NCI-H1105 treated with DMSO at 0.1 percent for 48 hours (cell line): ENCODE results near the gene ARHGAP23.
A peak's percentile ranks its signal among the peaks of the same experiment; 100 is the strongest.
"Not testable (repeated sequence)": the region's sequence is repeated elsewhere in the genome, so short reads cannot be mapped to it uniquely, and the experiment has no call there.

Experiments
- DNase-seq: peaks from one replicate; lab custom pipeline; 2025; lab: John Stamatoyannopoulos, UW

Gene ARHGAP23

GRCh38 chr17:38485681-38486298 is 57.5 kb downstream of the ARHGAP23 start:
- DNase-seq: not testable (repeated sequence)

- not testable (repeated sequence) for DNase-seq
Measured at GRCh38 chr17:38489774-38490173, 61.5 kb downstream of the ARHGAP23 start.

- DNase-seq: not testable (repeated sequence)
Measured at GRCh38 chr17:38491346-38492066, 63.2 kb downstream of the ARHGAP23 start.

GRCh38 chr17:38492067-38493040 is 64.1 kb downstream of the ARHGAP23 start:
- peak; percentile 74 for DNase-seq

- DNase-seq: not testable (repeated sequence)
Measured at GRCh38 chr17:38494152-38494551, 65.9 kb downstream of the ARHGAP23 start.

DNA sequence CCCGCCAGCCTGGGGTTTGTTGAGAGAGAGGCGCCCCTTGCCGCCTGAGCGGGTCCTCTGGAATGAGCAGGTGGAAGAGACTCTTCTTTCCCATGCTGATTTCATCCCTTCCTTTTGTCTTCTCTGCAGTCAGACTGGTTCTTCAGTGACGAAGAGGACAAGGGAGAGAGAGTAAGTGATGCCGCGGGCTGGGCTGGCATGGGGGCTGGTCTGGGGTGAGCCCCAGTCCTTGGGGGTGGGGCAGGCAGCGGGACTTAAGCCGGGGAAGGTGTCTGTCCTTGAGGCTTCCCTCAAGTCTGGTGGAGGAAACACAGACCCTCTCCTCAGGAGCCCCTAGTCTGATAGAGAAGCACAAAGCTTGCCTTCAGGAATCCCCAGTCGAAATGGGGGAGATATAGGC is 69.4 kb downstream of the ARHGAP23 start:
- not testable (repeated sequence) for DNase-seq

GRCh38 chr17:38498353-38498752 is 70.1 kb downstream of the ARHGAP23 start:
- no peak for DNase-seq

GRCh38 chr17:38499230-38499629 is 71.0 kb downstream of the ARHGAP23 start:
- DNase-seq: not testable (repeated sequence)

GRCh38 chr17:38501718-38502117 is 73.5 kb downstream of the ARHGAP23 start:
- not testable (repeated sequence) for DNase-seq

DNA sequence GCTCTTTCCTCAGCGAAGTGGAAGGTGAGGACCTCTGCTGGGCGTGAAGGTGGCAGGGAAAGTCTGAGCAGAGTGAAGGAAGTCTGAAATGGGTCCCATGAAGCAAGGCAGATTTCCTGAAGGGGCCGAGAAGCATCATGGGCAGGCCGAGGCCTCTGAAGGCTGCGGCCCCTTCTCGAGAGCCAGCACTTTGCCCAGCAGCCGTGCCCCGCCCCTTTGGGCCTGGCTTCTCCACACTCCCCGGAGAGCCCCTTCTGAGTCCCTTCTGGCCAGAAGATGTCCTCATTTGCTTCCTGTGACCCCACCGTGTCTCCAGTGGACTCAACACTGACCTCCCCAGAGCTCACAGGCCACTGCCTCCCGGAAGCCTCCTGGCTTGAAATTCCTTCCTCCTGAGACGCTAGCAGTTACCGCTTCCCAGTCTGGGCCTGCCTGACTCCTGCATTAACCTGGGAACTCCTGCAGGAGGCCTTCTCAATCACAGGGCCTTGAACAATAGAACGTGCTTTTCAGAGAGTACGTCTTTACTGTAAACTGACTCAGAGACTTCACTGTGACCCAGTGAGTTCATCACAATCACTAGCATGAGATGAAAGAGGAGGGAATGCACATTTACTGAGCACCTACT is 75.1 kb downstream of the ARHGAP23 start:
- not testable (repeated sequence) for DNase-seq

GRCh38 chr17:38504216-38504615 is 76.0 kb downstream of the ARHGAP23 start:
- no peak for DNase-seq

DNA sequence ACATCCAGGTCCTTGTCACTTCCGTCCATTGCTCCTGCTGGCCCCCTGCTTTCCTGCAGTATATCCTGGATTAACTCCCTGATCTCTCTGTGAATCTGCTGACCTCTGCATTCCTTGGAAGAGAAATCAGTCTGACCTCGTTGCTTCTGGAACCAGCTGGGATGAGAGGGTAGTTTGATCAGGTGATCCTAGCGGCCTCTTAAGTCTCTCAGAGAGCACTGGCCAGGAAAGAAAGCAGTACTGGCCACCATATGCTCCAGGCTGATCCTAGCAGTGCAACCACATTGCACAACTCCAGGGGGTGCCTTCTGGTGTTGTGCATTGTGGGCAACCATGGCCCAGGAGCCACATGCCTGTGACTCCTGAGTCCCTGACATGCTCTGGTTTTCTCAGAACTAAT is 79.2 kb downstream of the ARHGAP23 start:
- no peak for DNase-seq

GRCh38 chr17:38507921-38508569 is 79.8 kb downstream of the ARHGAP23 start:
- DNase-seq: no peak

DNA sequence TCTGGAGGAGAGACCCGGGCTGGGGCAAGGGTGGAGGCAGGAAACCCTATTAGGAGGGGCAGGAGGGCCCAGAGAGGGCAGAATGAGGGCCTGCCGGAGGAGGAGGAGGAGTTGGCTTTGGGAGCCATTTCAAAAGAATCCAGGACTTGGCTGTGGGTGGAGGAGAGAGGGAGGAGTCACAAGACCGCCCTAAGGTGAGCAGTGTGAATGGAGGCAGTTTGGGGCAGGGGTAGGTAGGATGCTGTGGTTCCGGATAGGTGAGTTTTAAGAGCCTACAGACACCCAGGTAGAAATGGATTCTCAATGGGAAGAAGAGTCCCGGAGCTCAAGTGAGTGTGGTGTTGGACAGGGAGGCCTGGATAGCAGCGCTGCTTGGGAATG is 80.3 kb downstream of the ARHGAP23 start:
- DNase-seq: no peak

DNA sequence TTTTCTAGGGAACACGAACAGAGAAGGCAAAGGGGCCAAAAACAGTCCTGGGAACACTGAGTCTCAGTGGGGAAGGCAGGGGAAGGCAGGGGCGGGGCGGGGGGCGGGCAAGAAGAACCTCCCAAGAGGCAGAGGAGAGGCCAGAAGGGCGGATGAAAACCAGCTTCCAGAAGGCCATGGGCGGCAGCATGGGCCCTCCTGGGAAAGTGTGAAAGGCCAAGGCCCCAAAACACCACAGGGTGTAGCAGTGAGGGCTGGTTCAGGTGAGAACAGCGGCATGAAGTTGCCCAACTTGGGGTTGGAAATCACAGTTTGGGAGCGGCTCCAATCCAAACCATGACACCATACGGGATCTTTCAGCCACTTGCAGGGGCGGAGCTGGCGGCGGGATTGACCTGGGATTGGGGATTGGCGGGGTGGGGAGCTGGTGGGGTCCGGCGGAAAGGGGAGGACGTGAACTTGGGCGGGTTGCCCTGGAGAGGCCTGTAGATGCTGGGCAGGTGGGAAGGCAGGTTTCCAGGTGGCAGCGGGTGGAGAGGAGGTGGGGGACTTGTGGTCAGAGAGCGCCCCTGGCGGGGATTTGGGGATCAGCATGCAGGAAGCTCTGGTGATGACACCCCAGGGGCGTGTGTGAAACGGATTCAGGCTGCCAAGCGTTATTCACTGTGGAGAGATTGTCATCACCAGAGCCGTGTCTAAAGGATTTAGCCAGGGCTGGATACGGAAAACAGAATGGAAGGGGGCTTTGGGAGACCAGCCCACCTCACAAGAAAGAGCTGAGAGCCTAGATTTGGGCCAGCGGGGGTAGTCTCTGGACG is 80.9 kb downstream of the ARHGAP23 start:
- DNase-seq: no peak

GRCh38 chr17:38509772-38510420 is 81.6 kb downstream of the ARHGAP23 start:
- DNase-seq: no peak

GRCh38 chr17:38510421-38511149 is 82.3 kb downstream of the ARHGAP23 start:
- no peak for DNase-seq

- no peak for DNase-seq
Measured at GRCh38 chr17:38511150-38512108, 83.2 kb downstream of the ARHGAP23 start.
